ENCODE data around the gene RAB25. TPM values are rescaled to one million over a fixed set of nuclear protein-coding genes. Genes with fewer than 3 reads are reported as not detected.

Gene RAB25
- total and polyA plus RNA-seq, 4 donors = 62.7 to 156 (median 87.2) TPM

DNA sequence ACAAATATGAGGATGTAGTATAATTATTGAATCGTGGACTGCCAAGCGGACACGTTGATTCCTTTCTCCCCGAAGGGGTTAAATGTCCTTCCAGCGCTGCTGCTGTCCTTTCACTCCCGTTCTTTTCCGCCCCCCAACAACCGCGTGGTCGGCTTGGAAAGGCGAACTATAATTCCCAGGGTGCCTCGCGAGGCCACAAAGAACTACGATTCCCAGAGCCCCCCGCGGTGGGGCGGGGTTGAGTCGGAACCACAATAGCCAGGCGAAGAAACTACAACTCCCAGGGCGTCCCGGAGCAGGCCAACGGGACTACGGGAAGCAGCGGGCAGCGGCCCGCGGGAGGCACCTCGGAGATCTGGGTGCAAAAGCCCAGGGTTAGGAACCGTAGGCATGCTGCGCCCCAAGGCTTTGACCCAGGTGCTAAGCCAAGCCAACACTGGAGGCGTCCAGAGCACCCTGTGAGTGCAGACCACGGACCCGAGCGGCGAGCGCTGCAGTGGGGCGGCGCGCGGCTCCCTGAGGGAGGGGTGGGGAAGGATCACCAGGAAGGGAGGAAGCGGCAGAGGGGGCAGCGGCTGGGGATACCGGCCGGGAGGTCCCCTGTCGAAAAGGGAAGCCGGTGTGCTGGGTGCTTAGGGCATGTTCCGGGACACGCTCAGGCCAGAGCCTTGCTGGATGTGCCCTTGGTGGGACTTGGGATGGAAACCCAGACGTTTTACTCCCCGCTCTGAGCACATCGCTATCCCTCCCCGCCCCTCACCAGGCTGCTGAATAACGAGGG is 6.3 kb upstream of the RAB25 start, which contains the start of gene LAMTOR2:
LAMTOR2 (plus strand) TSS at position 283 of the 781 bp plus-strand sequence; CDS start at position 391, 108 bp downstream.
- ATAC-seq (ENCODE audit: insufficient read depth, low FRiP score) (peak; percentile 93), DNase-seq (peak; percentile 99 to 100 (median 99))
- Histone ChIP-seq H3K27ac (ENCODE audit: low read depth in 1 of 2, low read length in 1 of 2) (peak within 1 kb of the TSS; percentile 85 to 89), H3K27me3 (ENCODE audit: control insufficient read depth in 3 of 3, insufficient read depth in 3 of 3, low read length in 2 of 3) (no peaks in the 10 kb centered on the region), H3K9ac (ENCODE audit: insufficient read depth in 1 of 2, low read length in 2 of 2) (peak within 1 kb of the TSS; percentile 76 to 84), H3K9me3 (ENCODE audit: control insufficient read depth in 4 of 4, insufficient read depth in 3 of 4, low read length in 3 of 4) (no peaks in the 10 kb centered on the region), H3K4me1 (ENCODE audit: control insufficient read depth in 5 of 5, insufficient read depth in 5 of 5, low read length in 5 of 5) (peaks cover 4 to 8% (median 5%) of the 10 kb centered on the region in 5 donors), H3K4me3 (peak within 1 kb of the TSS; percentile 80), H3K36me3 (ENCODE audit: control insufficient read depth in 4 of 4, insufficient read depth in 4 of 4, low read length in 4 of 4) (peaks cover 0 to 10% (median 2%) of the 10 kb centered on the region in 4 donors)
- TF ChIP-seq, protein P1, sequence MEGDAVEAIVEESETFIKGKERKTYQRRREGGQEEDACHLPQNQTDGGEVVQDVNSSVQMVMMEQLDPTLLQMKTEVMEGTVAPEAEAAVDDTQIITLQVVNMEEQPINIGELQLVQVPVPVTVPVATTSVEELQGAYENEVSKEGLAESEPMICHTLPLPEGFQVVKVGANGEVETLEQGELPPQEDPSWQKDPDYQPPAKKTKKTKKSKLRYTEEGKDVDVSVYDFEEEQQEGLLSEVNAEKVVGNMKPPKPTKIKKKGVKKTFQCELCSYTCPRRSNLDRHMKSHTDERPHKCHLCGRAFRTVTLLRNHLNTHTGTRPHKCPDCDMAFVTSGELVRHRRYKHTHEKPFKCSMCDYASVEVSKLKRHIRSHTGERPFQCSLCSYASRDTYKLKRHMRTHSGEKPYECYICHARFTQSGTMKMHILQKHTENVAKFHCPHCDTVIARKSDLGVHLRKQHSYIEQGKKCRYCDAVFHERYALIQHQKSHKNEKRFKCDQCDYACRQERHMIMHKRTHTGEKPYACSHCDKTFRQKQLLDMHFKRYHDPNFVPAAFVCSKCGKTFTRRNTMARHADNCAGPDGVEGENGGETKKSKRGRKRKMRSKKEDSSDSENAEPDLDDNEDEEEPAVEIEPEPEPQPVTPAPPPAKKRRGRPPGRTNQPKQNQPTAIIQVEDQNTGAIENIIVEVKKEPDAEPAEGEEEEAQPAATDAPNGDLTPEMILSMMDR (IDR thresholded peaks at IDR 0.05; ENCODE audit: control extremely low read depth, extremely low read depth) = no peak
- WGBS, 2 donors = 0% methylated on average over 53 of the region's 53 CpGs

DNA sequence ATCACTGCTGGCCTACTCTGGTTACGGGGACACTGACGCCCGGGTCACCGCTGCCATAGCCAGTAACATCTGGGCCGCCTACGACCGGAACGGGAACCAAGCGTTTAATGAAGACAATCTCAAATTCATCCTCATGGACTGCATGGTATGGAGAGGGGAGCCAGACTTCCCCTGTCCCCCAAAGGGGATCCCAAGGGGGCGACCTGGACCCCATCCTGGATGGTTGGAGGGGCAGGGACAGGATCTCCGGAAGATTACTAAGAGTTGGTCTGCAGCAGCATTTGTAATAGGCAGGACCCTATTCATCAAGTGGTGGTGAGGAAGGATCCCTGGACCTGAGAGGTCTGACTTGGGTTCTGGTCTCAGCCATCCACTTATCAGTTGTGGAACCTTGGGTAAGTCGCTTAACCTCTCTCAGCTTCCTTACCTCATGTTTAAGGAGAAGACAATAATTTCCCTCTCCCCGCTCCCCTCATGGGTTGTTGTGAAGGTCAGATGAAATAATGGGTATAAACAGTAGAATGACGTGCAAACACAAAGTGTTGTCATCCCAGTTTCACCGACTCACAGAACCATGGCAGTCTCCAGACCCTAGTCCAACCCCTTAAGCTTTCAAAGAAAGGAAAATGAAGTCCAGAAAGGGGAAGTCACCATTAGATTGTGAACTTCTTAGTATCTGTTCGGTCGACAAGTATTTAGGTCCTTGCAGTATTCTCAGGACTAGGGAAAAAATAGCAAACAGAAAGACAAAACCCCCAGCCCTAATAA is 5.5 kb upstream of the RAB25 start:
- Histone ChIP-seq H3K9ac (ENCODE audit: insufficient read depth in 1 of 2, low read length in 2 of 2) (peak overlapping the region; percentile 44 to 63), H3K9me3 (ENCODE audit: control insufficient read depth in 4 of 4, insufficient read depth in 3 of 4, low read length in 3 of 4) (no peaks in the 10 kb centered on the region), H3K27ac (ENCODE audit: low read depth in 1 of 2, low read length in 1 of 2) (peak overlapping the region; percentile 85 to 89), H3K4me1 (ENCODE audit: control insufficient read depth in 5 of 5, insufficient read depth in 5 of 5, low read length in 5 of 5) (peaks cover 2 to 8% (median 5%) of the 10 kb centered on the region in 5 donors), H3K4me3 (peak overlapping the region; percentile 80), H3K36me3 (ENCODE audit: control insufficient read depth in 4 of 4, insufficient read depth in 4 of 4, low read length in 4 of 4) (peaks cover 0 to 5% (median 2%) of the 10 kb centered on the region in 4 donors), H3K27me3 (ENCODE audit: control insufficient read depth in 3 of 3, insufficient read depth in 3 of 3, low read length in 2 of 3) (no peaks in the 10 kb centered on the region)
- no peak for ATAC-seq (ENCODE audit: insufficient read depth, low FRiP score)
- 13 to 18% methylated on average over 17 of the region's 17 CpGs for WGBS, 2 donors
- TF ChIP-seq, protein P1 (IDR thresholded peaks at IDR 0.05; ENCODE audit: control extremely low read depth, extremely low read depth) = no peak
- DNase-seq = no peak

DNA sequence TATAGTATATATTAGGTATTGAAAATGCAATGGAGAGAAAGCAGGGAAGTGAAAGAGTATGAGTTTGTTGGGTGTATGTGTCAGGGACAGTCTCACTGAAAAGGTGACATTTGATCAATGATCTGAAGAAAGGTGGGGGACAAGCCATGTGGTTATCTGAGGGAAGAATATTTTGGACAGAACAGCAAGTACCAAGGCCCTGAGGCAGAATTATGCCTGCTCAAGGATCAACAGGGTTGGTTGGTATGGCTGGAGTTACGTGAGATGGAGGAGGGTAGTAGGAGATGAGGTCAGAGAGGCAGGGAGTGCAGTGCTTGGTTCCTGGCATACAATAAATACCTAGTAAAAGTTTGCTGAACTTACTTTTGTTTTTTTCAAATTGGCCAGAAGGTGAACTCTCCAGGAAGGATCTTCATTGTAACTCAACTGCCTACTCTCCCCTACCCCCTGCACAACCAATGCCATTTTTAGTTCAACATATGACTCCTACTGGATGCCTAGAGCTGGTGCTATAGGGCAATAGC is 4.6 kb upstream of the RAB25 start:
- no peak overlapping the region for H3K27ac ChIP-seq (ENCODE audit: low read depth in 1 of 2, low read length in 1 of 2)
- no peak for DNase-seq
- no peaks in the 10 kb centered on the region for H3K27me3 ChIP-seq (ENCODE audit: control insufficient read depth in 3 of 3, insufficient read depth in 3 of 3, low read length in 2 of 3)
- peaks cover 2 to 7% (median 4%) of the 10 kb centered on the region in 5 donors for H3K4me1 ChIP-seq (ENCODE audit: control insufficient read depth in 5 of 5, insufficient read depth in 5 of 5, low read length in 5 of 5)
- 96 to 100% methylated on average over 1 of the region's 1 CpG for WGBS, 2 donors
- H3K9ac ChIP-seq (ENCODE audit: insufficient read depth in 1 of 2, low read length in 2 of 2) = no peak overlapping the region
- ATAC-seq (ENCODE audit: insufficient read depth, low FRiP score) = no peak
- H3K4me3 ChIP-seq = no peak overlapping the region
- peaks cover 0 to 3% (median 2%) of the 10 kb centered on the region in 4 donors for H3K36me3 ChIP-seq (ENCODE audit: control insufficient read depth in 4 of 4, insufficient read depth in 4 of 4, low read length in 4 of 4)
- TF ChIP-seq, protein P1 (IDR thresholded peaks at IDR 0.05; ENCODE audit: control extremely low read depth, extremely low read depth) = no peak
- no peaks in the 10 kb centered on the region for H3K9me3 ChIP-seq (ENCODE audit: control insufficient read depth in 4 of 4, insufficient read depth in 3 of 4, low read length in 3 of 4)
